ENCODE data around the gene GPC6.

The GPC6 gene

GRCh38 chr13:94228763-94229162 lies 1002.2 kb downstream of the GPC6 start:
- Histone ChIP-seq H3K4me3 (replicated peaks; ENCODE audit: insufficient read depth, low read length) (no peak overlapping the region), H3K27ac (replicated peaks) (no peak overlapping the region), H3K27me3 (ENCODE audit: insufficient read depth, poor library complexity, severe bottlenecking) (no peaks in the 10 kb centered on the region)
- TF ChIP-seq SPI1 (IDR thresholded peaks at IDR 0.05; ENCODE audit: borderline replicate concordance, low read depth): no peak
- no peak for TF ChIP-seq POLR2AphosphoS5 (IDR thresholded peaks at IDR 0.05; ENCODE audit: low read depth)
- TF ChIP-seq CTCF (IDR thresholded peaks at IDR 0.05; ENCODE audit: insufficient read depth, low read length): no peak
- TF ChIP-seq REST (IDR thresholded peaks at IDR 0.05; ENCODE audit: insufficient replicate concordance, low read depth): no peak
- no peak for TF ChIP-seq GABPA (IDR thresholded peaks at IDR 0.05; ENCODE audit: low read depth)
- no peak for DNase-seq (ENCODE audit: low read depth in 1 of 2, low spot score in 1 of 2)

DNA sequence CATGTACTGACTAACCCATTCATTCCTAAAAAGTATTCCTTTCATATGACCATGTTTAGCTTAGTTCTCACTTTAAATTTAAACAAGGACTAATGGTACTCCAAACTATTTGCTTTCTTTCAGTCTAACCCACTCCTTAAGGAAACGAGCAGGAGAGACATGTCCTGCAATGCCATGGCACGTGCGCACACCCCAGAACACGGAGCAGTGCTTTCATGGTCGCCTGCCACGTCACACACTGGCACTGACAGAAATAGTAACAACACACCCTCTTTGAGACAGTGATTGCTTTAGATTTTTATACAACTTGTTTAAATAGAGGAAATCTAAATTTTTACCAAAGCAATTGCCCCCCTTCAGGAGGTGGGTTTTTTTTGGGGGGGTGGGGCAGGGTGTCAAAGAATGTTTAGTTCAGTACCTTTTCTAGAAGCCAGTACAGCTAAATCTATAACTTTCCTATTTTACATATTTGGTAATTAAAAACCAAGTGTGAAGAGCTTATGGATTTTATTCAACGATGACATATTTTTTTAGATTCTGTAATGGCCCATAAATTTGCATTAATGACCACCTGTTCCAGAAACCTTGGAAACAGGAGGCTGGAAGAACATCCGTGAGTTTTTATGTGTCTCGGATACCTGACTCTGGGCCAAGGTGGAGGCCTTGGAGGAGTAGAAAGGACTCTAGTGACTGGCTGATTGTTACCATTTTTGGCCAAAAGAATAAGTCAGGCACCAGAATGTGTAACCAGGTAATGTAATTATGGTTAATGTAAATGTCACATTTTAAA lies 1005.7 kb downstream of the GPC6 start:
- no peak for DNase-seq (ENCODE audit: low read depth in 1 of 2, low spot score in 1 of 2)
- Histone ChIP-seq H3K27me3 (ENCODE audit: insufficient read depth, poor library complexity, severe bottlenecking) (no peaks in the 10 kb centered on the region), H3K4me3 (replicated peaks; ENCODE audit: insufficient read depth, low read length) (no peak overlapping the region), H3K27ac (replicated peaks) (no peak overlapping the region)
- TF ChIP-seq REST (IDR thresholded peaks at IDR 0.05; ENCODE audit: insufficient replicate concordance, low read depth): no peak
- no peak for TF ChIP-seq GABPA (IDR thresholded peaks at IDR 0.05; ENCODE audit: low read depth)
- TF ChIP-seq POLR2AphosphoS5 (IDR thresholded peaks at IDR 0.05; ENCODE audit: low read depth): no peak
- no peak for TF ChIP-seq SPI1 (IDR thresholded peaks at IDR 0.05; ENCODE audit: borderline replicate concordance, low read depth)
- no peak for TF ChIP-seq CTCF (IDR thresholded peaks at IDR 0.05; ENCODE audit: insufficient read depth, low read length)

DNA sequence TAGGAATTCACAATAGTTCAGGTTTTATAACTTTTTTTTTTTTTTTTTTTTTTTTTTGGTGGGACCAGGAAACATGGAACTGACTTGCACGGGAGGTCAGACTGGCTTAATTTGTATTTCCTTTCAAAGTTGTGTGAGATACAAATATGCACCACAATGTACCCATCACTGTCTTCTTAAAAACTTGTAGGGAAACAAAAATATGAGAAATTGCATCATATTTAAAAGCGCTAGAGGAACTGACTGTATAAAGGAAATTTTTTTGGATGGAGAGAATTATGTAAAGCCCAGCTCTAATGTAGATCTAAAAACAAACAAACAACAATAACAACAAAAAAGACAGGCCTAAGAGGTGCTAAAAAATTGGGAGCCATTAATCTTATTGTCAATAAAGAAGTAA lies 1006.3 kb downstream of the GPC6 start:
- no peak overlapping the region for H3K27ac ChIP-seq (replicated peaks)
- no peaks in the 10 kb centered on the region for H3K27me3 ChIP-seq (ENCODE audit: insufficient read depth, poor library complexity, severe bottlenecking)
- no peak overlapping the region for H3K4me3 ChIP-seq (replicated peaks; ENCODE audit: insufficient read depth, low read length)
- no peak for DNase-seq (ENCODE audit: low read depth in 1 of 2, low spot score in 1 of 2)
- no peak for TF ChIP-seq GABPA (IDR thresholded peaks at IDR 0.05; ENCODE audit: low read depth)
- no peak for TF ChIP-seq POLR2AphosphoS5 (IDR thresholded peaks at IDR 0.05; ENCODE audit: low read depth)
- no peak for TF ChIP-seq SPI1 (IDR thresholded peaks at IDR 0.05; ENCODE audit: borderline replicate concordance, low read depth)

- no peak overlapping the region for H3K27ac ChIP-seq (replicated peaks)
- H3K4me3 ChIP-seq (replicated peaks; ENCODE audit: insufficient read depth, low read length): no peak overlapping the region
- H3K27me3 ChIP-seq (ENCODE audit: insufficient read depth, poor library complexity, severe bottlenecking): no peaks in the 10 kb centered on the region
- TF ChIP-seq POLR2AphosphoS5 (IDR thresholded peaks at IDR 0.05; ENCODE audit: low read depth) (no peak), REST (IDR thresholded peaks at IDR 0.05; ENCODE audit: insufficient replicate concordance, low read depth) (no peak), CTCF (IDR thresholded peaks at IDR 0.05; ENCODE audit: insufficient read depth, low read length) (no peak)
- no peak for DNase-seq (ENCODE audit: low read depth in 1 of 2, low spot score in 1 of 2)
Measured at GRCh38 chr13:94233401-94233800, 1006.8 kb downstream of the GPC6 start.

Measured in HL-60 (cell line).